Renal cortex interstitium (tissue), 11 donors: ENCODE results near the gene DEK. TPM values are rescaled to one million over a fixed set of nuclear protein-coding genes. Genes with fewer than 3 reads are reported as not detected.
A peak's percentile ranks its signal among the peaks of the same experiment; 100 is the strongest.

Experiments
- DNase-seq, 11 donors: peaks; one replicate each; pipeline ENCODE4 v3.0.0-alpha.2; 2013; ENCODE audit warnings: low read depth in 9 of 11, low spot score in 4 of 11; ENCODE audit errors: extremely low read depth in 1 of 11
- polyA plus RNA-seq, 3 donors: library from polyadenylated mRNA; unstranded; fragments of 120-200 nt; gene quantifications; one replicate each; pipeline ENCODE4 v1.2.1, GENCODE V29; 2013; ENCODE audit not compliant: insufficient read length in 3 of 3

Gene DEK
- polyA plus RNA-seq, 3 donors = 203 to 267 (median 223) TPM

- no peak for DNase-seq
Observed at GRCh38 chr6:18276610-18277236, 12.4 kb upstream of the DEK start.

- DNase-seq = no peak
Observed at GRCh38 chr6:18270216-18270615, 5.9 kb upstream of the DEK start.

- no peak for DNase-seq
Observed at GRCh38 chr6:18269717-18270116, 5.4 kb upstream of the DEK start.

GRCh38 chr6:18269253-18269652 is 4.9 kb upstream of the DEK start:
- DNase-seq = no peak

GRCh38 chr6:18268066-18268465 is 3.7 kb upstream of the DEK start:
- DNase-seq = no peak

GRCh38 chr6:18266523-18266912 is 2.2 kb upstream of the DEK start:
- DNase-seq = no peak

GRCh38 chr6:18265787-18266522 is 1.6 kb upstream of the DEK start:
- no peak for DNase-seq

GRCh38 chr6:18264923-18265377 is 620 bp upstream of the DEK start:
- DNase-seq = peak in 2 of 11 donors; percentile 48 to 55

- DNase-seq = peak in 2 of 11 donors; percentile 27 to 42
Observed at GRCh38 chr6:18263418-18264218, 712 bp downstream of the DEK start.

GRCh38 chr6:18262702-18263417 is 1.5 kb downstream of the DEK start:
- no peak for DNase-seq

- DNase-seq = no peak
Observed at GRCh38 chr6:18261877-18262276, 2.5 kb downstream of the DEK start.

GRCh38 chr6:18260448-18261106 is 3.8 kb downstream of the DEK start:
- no peak for DNase-seq

GRCh38 chr6:18259675-18260447 is 4.5 kb downstream of the DEK start:
- no peak for DNase-seq

GRCh38 chr6:18254793-18255192 is 9.5 kb downstream of the DEK start:
- no peak for DNase-seq

GRCh38 chr6:18253635-18254034 is 10.7 kb downstream of the DEK start:
- no peak for DNase-seq

- no peak for DNase-seq
Observed at GRCh38 chr6:18249271-18249670, 15.1 kb downstream of the DEK start.

GRCh38 chr6:18248698-18249097 is 15.6 kb downstream of the DEK start:
- no peak for DNase-seq

- DNase-seq = no peak
Observed at GRCh38 chr6:18247002-18247401, 17.3 kb downstream of the DEK start.
